GM18499 (cell line): ENCODE measurements around the gene LGALS4.
"Not testable (repeated sequence)": the region's sequence is repeated elsewhere in the genome, so short reads cannot be mapped to it uniquely, and the experiment has no call there.

Source experiments
- ATAC-seq: cut with Tn5 transposase; IDR thresholded peaks from one replicate; pipeline ENCODE4 v1.9.1; 2021; ENCODE audit warnings: moderate number of reproducible peaks; ENCODE audit not compliant: insufficient read depth, unreplicated experiment

LGALS4 gene

GRCh38 chr19:38826856-38827551 is 14.3 kb upstream of the LGALS4 start:
- ATAC-seq, result no peak

- not testable (repeated sequence) for ATAC-seq
Measured at GRCh38 chr19:38825936-38826335, 13.2 kb upstream of the LGALS4 start.

- not testable (repeated sequence) for ATAC-seq
Measured at GRCh38 chr19:38821230-38821825, 8.6 kb upstream of the LGALS4 start.

GRCh38 chr19:38819231-38819920 is 6.6 kb upstream of the LGALS4 start:
- ATAC-seq, result no peak

GRCh38 chr19:38817081-38817480 is 4.3 kb upstream of the LGALS4 start:
- ATAC-seq, result no peak

- no peak for ATAC-seq
Measured at GRCh38 chr19:38816131-38816750, 3.5 kb upstream of the LGALS4 start.

GRCh38 chr19:38815059-38816001 is 2.6 kb upstream of the LGALS4 start:
- no peak for ATAC-seq

GRCh38 chr19:38813932-38814331 is 1.2 kb upstream of the LGALS4 start:
- not testable (repeated sequence) for ATAC-seq

- no peak for ATAC-seq
Measured at GRCh38 chr19:38813323-38813722, 578 bp upstream of the LGALS4 start.

- ATAC-seq, result no peak
Measured at GRCh38 chr19:38812009-38812840, 520 bp downstream of the LGALS4 start.

- ATAC-seq, result no peak
Measured at GRCh38 chr19:38809592-38810252, 3.0 kb downstream of the LGALS4 start.

- no peak for ATAC-seq
Measured at GRCh38 chr19:38808741-38809140, 4.0 kb downstream of the LGALS4 start.

GRCh38 chr19:38807374-38808098 is 5.2 kb downstream of the LGALS4 start:
- ATAC-seq, result not testable (repeated sequence)

- ATAC-seq, result no peak
Measured at GRCh38 chr19:38806371-38806770, 6.4 kb downstream of the LGALS4 start.

- ATAC-seq, result no peak
Measured at GRCh38 chr19:38805180-38805579, 7.6 kb downstream of the LGALS4 start.

- no peak for ATAC-seq
Measured at GRCh38 chr19:38803543-38803942, 9.2 kb downstream of the LGALS4 start.

- no peak for ATAC-seq
Measured at GRCh38 chr19:38801359-38802095, 11.2 kb downstream of the LGALS4 start.
